PC-9 (cell line): Measurements from ENCODE around the gene FHL3. TPM values are rescaled to one million over a fixed set of nuclear protein-coding genes. Genes with fewer than 3 reads are reported as not detected.

Source experiments
- BruUV-seq: library from RNA; stranded (reverse); fragments of 400-500 nt; replicated peaks from 2 replicates; lab custom pipeline; 2021; lab: Mats Ljungman, UMichigan
- CTCF ChIA-PET: fragments of 300-600 bp; sonication (Branson Sonifier 250); formaldehyde crosslinking; loops from one replicate; lab custom pipeline; 2022; ENCODE audit warnings: antibody characterized with exemption; lab: Charles Lee
- POLR2A ChIA-PET: fragments of 300-600 bp; sonication (Branson Sonifier 250); formaldehyde crosslinking; loops from one replicate; lab custom pipeline; 2022; ENCODE audit warnings: antibody characterized with exemption; ENCODE audit not compliant: unreplicated experiment; lab: Charles Lee
- DNase-seq, 2 experiments: peaks; one replicate each; pipeline versions ENCODE4 v3.0.0 to v3.0.0-alpha.2; 2015 to 2022; ENCODE audit warnings: mixed read lengths in 1 of 2
- H2AFZ ChIP-seq: fragments of 200-600 bp; sonication (generic); 2 replicates; pipeline ENCODE4 v1.8.1; 2017; ENCODE audit warnings: antibody characterized with exemption
- H3F3A ChIP-seq: fragments of 200-600 bp; sonication (generic); 2 replicates; pipeline ENCODE4 v1.8.1; 2017; ENCODE audit warnings: antibody characterized with exemption, mild to moderate bottlenecking, low read depth; ENCODE audit not compliant: insufficient read depth
- H3K27ac ChIP-seq: fragments of 200-600 bp; sonication (generic); 2 replicates; pipeline ENCODE4 v1.6.1; 2016; ENCODE audit warnings: mixed run types
- H3K27me3 ChIP-seq: fragments of 200-600 bp; sonication (generic); 2 replicates; pipeline ENCODE4 v1.6.1; 2016; ENCODE audit warnings: low read depth, mixed run types; ENCODE audit not compliant: insufficient read depth
- H3K36me3 ChIP-seq: fragments of 200-600 bp; sonication (generic); 2 replicates; pipeline ENCODE4 v1.6.1; 2016; ENCODE audit warnings: low read depth, mixed run types
- H3K4me1 ChIP-seq: fragments of 200-600 bp; sonication (generic); replicated peaks from 2 replicates; pipeline ENCODE4 v1.6.1; 2016; ENCODE audit warnings: mixed run types; ENCODE audit not compliant: insufficient read depth
- H3K4me2 ChIP-seq: fragments of 200-600 bp; sonication (generic); 2 replicates; pipeline ENCODE4 v1.6.1; 2017; ENCODE audit warnings: mixed run types
- H3K4me3 ChIP-seq: fragments of 200-600 bp; sonication (generic); 2 replicates; pipeline ENCODE4 v1.6.1; 2016; ENCODE audit warnings: mixed run types
- H3K79me2 ChIP-seq: fragments of 200-600 bp; sonication (generic); 2 replicates; pipeline ENCODE4 v1.6.1; 2017; ENCODE audit warnings: low read depth, mixed run types
- H3K9me2 ChIP-seq: fragments of 200-600 bp; sonication (generic); 2 replicates; pipeline ENCODE4 v1.8.1; 2017; ENCODE audit warnings: mild to moderate bottlenecking; ENCODE audit not compliant: insufficient read depth
- H3K9me3 ChIP-seq: fragments of 200-600 bp; sonication (generic); 2 replicates; pipeline ENCODE4 v1.8.1; 2016; ENCODE audit warnings: low read depth; ENCODE audit not compliant: insufficient read depth
- H4K20me1 ChIP-seq: fragments of 200-600 bp; sonication (generic); 2 replicates; pipeline ENCODE4 v1.8.1; 2017; ENCODE audit not compliant: insufficient read depth
- CTCF ChIP-seq: fragments of 200-600 bp; sonication (generic); conservative IDR thresholded peaks from 2 replicates; pipeline ENCODE4 v1.6.1; 2017; ENCODE audit warnings: mixed run types, antibody characterized with exemption, mild to moderate bottlenecking, moderate library complexity
- EZH2 ChIP-seq: fragments of 200-600 bp; sonication (generic); IDR thresholded peaks from 2 replicates; pipeline ENCODE4 v1.8.0; 2017; ENCODE audit warnings: antibody characterized with exemption, low read depth
- intact Hi-C: fragments of 100-400 bp; cut with micrococcal nuclease; formaldehyde crosslinking; loops from one replicate; pipeline ENCODE4 v1.10.0; 2022; ENCODE audit not compliant: unreplicated experiment
- total RNA-seq: library from RNA; stranded (reverse); gene quantifications from 2 replicates; pipeline ENCODE4 v1.2.3, GENCODE V29; 2021

FHL3 gene
- total RNA-seq, 1 experiment from 2014 or later = 26.2 TPM

DNA sequence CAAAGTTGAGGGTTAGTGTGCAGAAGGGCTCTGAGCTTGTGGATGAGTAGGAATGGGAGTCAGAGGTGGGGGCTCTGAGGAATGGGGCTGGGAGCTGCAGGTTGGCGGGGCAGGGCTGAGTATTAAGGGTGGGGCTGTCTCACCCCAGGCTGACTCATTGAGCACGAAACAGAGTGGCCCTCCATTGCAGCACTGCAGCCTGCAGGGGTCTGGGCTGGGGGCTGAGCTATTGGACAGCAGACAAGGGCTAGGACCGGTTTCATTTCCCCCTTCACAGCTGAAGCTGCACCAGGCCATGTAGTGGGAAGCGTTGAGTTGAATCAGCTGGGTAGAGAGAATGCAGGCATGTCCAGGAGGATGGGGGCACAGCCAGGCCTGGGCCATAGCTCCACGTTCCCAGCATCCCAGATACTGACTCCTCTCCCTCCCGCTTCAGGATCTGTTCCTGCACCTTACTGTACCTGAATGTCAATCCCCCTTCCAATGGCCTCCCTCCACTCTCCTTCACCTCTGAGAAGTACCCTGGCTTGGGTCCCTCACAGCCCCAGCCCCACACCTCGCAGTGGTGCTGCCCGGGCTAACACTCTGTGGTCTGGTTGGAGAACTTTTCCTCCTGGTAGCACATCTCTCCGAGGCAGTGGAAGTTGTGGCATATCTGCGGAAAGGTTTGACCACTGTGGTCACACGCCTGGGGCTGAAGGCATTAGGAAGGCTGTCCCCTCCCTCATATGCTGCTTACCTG, 54.1 kb downstream of the FHL3 start:
- H3K4me1 ChIP-seq = peaks cover 14% of the 10 kb centered on the region
- no TSS peak for BruUV-seq
- DNase-seq = no peak
- H2AFZ ChIP-seq = no peak overlapping the region
- H3K4me2 ChIP-seq = no peak overlapping the region
- TF ChIP-seq EZH2 (no peak), CTCF (no peak)
- no peaks in the 10 kb centered on the region for H3K9me3 ChIP-seq
- no peaks in the 10 kb centered on the region for H4K20me1 ChIP-seq
- H3K36me3 ChIP-seq = no peaks in the 10 kb centered on the region
- H3F3A ChIP-seq = peaks cover 7% of the 10 kb centered on the region
- H3K27ac ChIP-seq = no peak overlapping the region
- H3K9me2 ChIP-seq = no peaks in the 10 kb centered on the region
- ChIA-PET CTCF (interaction anchor here (0.6 kb wide), 1 partner anchor 902 kb away, joined by 5 read pairs; no protein-coding TSS in a partner anchor), POLR2A (interaction anchor here (0.7 kb wide), 1 partner anchor 19 kb away, joined by 5 read pairs; no protein-coding TSS in a partner anchor)
- H3K4me3 ChIP-seq = no peak overlapping the region
- H3K27me3 ChIP-seq = no peaks in the 10 kb centered on the region
- intact Hi-C loops = no loop called here
- H3K79me2 ChIP-seq = no peaks in the 10 kb centered on the region

DNA sequence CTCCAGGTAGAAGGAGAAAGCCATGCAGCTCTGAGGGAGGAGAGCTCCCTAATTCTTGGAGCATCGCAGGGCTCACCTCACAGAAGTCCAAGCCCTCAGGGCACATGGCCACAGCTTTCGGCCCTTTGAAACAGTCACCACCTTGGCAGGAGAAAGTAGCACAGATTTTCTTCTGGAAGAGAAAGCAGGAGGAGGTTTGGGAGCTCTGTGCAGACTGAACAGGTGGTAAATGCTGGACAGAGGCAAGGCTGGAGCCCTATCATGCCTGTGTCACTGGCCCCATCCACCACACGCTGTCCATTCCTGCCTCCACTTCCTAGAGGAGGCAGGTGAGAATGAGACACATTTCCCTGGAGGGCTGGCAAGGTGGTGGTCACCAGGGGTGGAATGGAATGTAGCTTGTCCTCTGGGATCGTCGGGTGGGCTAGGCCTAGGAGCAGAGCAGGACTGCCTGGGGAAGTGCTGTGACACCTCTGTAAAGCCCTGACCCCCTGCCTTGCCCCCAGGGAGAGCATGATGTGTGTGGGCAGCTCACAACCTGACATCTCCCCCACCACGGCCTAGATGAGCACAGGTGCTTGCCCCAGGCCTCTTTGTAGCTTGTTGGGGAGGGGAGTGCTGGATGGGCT, 55.7 kb downstream of the FHL3 start:
- ChIA-PET POLR2A (interaction anchor here (0.6 kb wide), 1 partner anchor 8 kb away, joined by 9 read pairs; no protein-coding TSS in a partner anchor), CTCF (interaction anchor here (0.6 to 1.4 kb wide), 3 partner anchors 10 to 1607 kb away, joined by 3 to 5 read pairs (median 3); no protein-coding TSS in a partner anchor)
- H3K27ac ChIP-seq = no peak overlapping the region
- H3K36me3 ChIP-seq = no peaks in the 10 kb centered on the region
- peaks cover 14% of the 10 kb centered on the region for H3K4me1 ChIP-seq
- peaks cover 7% of the 10 kb centered on the region for H3F3A ChIP-seq
- no peaks in the 10 kb centered on the region for H3K27me3 ChIP-seq
- no peak overlapping the region for H3K4me3 ChIP-seq
- no peaks in the 10 kb centered on the region for H3K9me3 ChIP-seq
- no peaks in the 10 kb centered on the region for H4K20me1 ChIP-seq
- peak in 1 of 2 experiments; percentile 54 for DNase-seq
- peak overlapping the region; percentile 15 for H3K4me2 ChIP-seq
- H3K9me2 ChIP-seq = no peaks in the 10 kb centered on the region
- TF ChIP-seq EZH2 (no peak), CTCF (no peak)
- intact Hi-C loops = no loop called here
- BruUV-seq = no TSS peak
- H2AFZ ChIP-seq = no peak overlapping the region
- H3K79me2 ChIP-seq = no peaks in the 10 kb centered on the region

DNA sequence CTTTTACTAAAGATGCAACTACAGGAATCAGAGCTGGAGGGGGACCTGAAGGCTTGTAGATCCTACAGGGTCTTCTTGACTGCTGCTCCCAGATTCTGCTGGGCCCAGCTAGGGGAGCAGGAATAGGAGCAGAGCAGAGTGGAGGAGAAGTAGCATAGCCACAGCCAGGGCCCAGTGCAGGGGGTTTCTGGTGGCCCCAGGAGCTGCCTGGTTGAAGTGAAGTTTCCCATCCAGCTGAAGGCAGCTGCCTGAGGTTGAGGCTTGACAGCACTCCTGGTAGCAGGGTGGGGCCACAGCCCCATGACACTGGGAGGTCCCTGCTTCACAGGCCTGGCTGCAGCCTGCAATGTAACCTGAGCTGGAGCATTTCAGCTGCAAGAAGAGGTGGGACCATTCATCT, 56.5 kb downstream of the FHL3 start:
- Histone ChIP-seq H3K9me3 (no peaks in the 10 kb centered on the region), H3K36me3 (no peaks in the 10 kb centered on the region), H2AFZ (no peak overlapping the region), H3K4me2 (0 out of 2 replicates have a peak overlapping the region, but pooled peaks have one; percentile 15), H3K9me2 (no peaks in the 10 kb centered on the region), H3K4me1 (peaks cover 14% of the 10 kb centered on the region), H3K27me3 (no peaks in the 10 kb centered on the region), H4K20me1 (no peaks in the 10 kb centered on the region), H3F3A (peaks cover 7% of the 10 kb centered on the region; the same call in 1 of the 2 replicates), H3K27ac (no peak overlapping the region), H3K4me3 (no peak overlapping the region), H3K79me2 (no peaks in the 10 kb centered on the region)
- intact Hi-C loops = no loop called here
- BruUV-seq = no TSS peak
- no peak for TF ChIP-seq CTCF
- TF ChIP-seq EZH2 = no peak
- DNase-seq = no peak
- ChIA-PET POLR2A (interaction anchor here (0.6 kb wide), 1 partner anchor 1367 kb away, joined by 3 read pairs; no protein-coding TSS in a partner anchor), CTCF (interaction anchor here (1.4 kb wide), 1 partner anchor 9 kb away, joined by 5 read pairs; no protein-coding TSS in a partner anchor)
